DMS53 (cell line): ENCODE data around the gene SPTLC3.

Experiments
- DNase-seq: peaks from one replicate; lab custom pipeline; 2025; lab: John Stamatoyannopoulos, UW

The SPTLC3 gene

DNA sequence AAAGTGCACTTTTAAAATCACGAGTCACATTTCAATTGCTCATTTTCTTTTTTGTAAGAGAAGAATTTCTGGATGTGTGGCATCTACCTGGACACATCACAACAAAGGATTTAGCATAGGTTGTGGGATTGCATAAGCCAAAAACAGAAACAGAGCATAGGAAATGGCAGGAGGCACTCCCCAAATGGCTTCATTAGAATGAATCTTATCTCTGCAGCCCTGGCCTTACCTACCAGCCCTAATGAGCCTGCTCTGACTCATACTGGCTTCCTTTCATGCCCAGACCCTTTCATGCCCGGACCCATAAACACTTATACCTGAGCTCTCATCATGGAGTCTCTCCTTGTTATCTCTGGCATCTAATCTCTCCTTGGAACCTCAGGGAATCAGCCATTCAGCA, 23.9 kb upstream of the SPTLC3 start:
- no peak for DNase-seq

DNA sequence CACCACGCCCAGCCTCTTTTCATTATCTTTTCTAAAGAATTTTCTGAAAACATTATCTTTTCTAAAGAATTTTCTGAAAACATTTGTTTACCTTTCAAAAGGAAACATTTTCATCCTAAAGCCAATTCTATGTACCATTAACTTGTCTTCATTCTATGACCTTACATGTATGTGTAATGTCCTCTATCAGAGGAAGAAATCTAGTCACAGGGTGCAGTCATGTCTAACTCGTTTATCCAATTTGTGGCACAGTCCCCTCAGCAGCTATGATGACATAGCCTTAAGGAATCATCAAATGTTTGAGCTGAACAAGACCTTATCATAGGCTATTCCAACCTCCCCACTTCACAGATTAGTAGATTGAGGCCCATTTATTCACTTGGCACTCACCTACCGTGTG, 21.5 kb upstream of the SPTLC3 start:
- DNase-seq = no peak

DNA sequence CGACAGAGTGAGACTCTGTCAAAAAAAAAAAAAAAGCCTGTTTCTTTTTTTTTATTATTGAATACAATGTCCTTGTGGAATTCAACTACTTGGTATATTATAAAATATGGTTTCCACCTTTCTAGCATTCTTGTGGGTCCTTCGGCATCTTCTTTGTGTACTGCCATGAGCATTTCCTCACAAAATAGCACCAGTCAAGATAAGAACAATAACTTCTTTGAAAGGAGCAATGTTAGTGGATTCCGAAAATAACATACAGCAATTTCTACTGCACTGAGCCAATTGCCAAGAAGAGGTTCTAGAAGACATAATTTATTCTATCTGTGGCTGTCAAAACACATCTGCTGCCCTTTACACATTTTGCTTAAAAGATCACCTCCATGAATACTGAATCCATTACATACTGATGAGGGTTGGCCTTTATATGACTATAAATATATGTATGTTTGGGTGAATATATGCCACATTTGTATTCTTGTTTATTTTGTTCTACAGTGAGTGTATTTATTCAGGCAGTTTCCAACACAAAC, 19.1 kb upstream of the SPTLC3 start:
- no peak for DNase-seq

DNA sequence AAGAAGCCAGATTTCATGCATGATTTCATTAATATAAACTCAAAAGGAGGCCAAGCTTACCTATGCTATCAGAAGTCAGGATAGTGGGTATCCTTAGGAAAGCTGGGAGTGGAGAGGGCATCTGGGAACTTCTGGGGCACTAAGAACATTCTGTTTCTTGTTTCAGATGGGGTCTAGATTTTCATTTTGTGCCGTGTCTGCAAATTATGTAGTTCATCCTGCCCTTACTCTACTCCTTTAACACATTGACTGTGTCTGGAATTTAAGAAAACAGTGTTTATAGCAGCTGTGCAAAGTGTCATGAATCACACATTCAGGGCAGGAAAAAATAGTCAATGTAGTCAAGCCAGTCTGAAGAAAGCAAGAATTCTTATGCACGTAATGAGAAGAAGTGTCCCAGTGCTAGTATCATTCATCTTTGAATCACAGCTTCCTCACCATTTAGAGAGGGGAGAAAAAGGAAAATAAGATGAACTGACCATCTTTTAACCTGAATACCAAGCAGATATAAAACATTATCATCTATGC, 11.6 kb upstream of the SPTLC3 start:
- DNase-seq = no peak

DNA sequence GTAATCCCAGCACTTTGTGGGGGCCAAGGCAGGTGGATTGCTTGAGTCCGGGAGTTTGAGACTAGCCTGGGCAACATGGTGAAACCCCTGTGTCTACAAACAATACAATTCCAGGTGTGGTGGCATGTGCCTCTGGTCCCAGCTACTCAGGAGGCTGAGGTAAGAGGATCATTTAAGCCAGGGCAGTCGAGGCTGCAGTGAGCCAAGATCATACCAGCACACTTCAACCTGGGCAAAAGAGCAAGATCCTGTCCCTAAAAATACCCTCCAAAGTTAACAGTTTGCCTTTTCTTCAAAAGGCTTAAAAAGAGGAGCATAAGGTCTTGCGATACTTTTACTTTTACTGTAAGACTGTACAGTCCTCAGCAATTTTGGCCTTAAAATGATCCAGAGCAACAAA, 10.7 kb upstream of the SPTLC3 start:
- no peak for DNase-seq

DNA sequence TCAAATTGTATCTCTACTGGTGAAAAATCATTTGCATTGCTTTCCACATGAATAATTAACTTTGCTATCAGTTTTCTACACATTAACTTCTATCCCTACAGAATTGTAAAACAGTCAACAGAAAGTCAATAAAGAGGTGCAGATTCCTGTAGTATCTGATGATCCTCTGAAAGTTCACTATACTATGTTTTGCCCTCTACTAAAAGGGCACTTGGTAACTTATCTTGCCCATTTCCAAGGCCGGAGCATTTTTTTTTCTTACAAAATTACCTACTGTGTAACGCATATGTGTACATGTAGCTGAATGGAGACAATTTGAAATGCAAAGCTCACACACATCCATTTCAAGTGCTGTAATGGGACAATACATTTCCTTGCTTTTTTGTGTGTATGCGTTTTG, 9.6 kb upstream of the SPTLC3 start:
- no peak for DNase-seq

DNA sequence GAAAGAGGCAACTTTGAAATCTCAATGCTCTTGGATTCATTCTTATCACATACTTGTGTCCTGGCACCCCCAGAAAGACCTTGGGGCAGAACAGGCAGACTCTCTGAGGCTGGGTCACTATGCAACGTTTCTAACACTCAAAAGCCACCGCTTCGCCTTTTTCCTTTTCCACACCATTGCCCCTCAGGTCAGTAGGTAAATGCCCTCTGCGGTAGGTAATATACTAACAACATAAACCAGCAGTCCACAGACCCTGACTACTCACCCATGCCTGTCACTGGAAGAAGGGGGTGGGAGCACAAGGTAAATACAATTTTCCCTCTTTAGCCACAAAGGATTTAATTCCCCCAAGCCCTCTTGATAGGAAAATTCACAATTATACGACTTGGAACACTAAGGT, 6.5 kb upstream of the SPTLC3 start:
- no peak for DNase-seq

DNA sequence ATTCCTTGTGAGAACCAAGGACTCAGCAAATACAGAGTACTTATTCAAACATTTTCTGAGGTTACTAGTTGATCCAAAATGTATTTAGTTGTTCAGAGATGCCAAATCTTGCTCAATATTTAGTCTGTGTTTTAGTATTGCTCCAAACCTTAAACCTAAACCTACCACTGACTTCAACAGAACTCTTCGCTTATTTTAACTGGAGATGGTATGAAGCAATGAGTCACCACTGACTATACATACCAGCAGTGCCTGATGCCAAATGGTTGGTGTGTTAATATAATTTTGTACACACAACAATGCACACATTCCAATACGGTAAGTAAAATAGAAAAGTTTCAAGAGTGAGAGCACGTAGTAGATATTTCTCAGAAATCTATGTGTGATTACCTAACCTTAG, 1.9 kb upstream of the SPTLC3 start:
- DNase-seq = no peak

DNA sequence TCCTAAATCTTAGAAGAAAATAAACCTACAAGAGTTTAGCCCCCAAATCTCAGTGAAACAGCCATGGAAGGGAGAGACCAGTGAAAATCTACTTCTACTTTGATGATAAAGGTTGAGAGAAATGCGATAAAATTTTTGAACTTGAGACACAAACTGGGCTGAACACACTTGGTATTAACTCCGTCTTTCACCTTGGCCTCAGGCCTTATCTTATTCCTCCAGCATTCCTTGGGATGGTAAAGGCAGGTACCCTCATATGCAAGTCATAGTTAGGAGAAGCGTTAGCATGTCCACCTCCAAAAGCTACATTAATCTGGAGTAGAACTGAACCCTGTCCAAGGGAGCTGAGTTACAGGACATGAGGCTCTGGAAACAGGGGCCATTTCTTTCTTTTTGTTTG, 1.2 kb upstream of the SPTLC3 start:
- DNase-seq = no peak

DNA sequence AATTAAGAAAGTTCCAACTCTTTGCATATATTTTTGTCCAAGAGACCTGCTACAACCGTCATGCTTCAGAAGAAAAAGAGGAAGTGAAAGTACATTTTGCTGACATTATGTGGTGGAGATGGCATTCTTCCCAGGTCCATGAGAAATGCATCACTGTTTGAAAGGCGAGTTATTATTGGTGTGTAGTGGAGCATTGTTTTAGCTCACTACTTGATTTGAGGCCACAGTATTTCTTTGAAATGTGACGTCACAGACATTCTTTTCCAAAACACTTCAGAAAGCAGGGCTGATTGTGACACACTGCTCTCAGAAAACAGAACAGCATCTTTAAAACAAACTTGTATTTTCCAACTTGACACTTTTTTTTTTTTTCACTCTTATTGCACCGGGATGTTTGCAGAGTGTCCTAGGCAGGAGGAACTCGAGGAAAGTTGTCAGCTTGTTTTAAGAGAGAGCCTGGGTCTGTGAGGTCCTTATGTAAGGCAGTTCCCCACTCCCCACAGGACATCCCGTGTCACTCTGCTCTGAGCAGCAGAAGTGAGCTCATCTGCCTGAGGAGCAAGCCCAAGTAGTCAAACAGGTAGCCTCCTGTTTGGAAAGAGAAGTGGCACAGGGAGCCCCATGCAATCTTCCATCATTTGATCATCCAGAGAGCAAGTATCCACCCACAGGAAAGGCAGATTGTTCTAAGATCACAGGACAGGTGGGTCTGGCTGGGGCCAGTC, 1.1 kb downstream of the SPTLC3 start:
- peak; percentile 43 for DNase-seq

DNA sequence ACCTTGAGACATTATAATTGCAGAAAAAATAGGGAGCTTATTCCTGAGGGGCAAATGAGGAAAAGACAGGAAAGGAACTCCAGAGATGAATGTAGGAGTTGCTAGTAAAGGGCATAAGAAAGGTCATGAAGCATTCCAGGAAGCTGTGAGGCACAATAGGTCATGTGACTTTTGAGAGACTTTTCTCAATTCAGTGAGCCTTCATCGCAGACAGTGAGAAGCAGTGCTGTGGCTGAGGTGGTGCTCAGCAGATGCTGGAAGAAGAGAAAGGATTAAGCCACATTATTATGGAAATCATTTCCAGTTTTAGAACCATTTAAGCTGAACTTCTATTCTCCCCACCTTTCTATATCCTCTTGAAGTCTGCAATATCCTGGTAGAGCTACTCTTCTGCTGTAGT, 4.1 kb downstream of the SPTLC3 start:
- no peak for DNase-seq

DNA sequence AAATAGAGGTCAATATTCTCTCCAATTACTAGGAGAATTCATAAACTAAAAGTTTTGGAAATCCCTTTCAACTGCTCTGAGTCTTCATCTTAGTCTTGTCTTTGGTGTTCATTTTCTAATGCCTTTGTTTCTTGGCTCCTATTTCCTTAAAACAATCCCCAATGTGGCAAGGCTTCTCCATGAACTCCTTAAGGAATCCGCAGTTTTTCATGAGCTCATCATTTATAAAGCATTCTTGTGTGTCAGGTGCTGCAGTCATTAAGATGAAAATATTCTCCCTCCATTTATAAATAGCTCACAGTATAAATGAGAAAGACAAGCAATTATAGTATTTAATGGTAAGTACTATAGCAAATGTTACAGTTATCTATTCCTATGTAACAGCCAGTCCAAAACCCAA, 4.6 kb downstream of the SPTLC3 start:
- no peak for DNase-seq

DNA sequence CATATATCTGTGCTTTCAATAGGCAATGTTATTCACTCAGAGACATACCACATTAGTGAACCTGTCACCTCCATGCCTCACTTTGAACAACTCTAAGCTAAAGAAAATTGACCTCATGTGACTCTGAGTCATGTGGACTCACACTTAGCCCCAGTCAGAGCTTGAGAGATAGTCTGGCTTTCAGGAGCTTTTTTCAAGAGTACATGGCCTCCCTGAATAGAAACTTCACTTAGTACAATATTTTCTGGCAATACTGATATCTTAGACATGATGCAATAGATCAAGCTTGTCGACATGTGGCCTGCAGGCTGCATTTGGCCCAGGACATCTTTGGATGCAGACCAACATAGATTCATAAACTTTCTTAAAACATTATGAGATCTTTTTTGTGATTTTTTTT, 8.5 kb downstream of the SPTLC3 start:
- DNase-seq = no peak

DNA sequence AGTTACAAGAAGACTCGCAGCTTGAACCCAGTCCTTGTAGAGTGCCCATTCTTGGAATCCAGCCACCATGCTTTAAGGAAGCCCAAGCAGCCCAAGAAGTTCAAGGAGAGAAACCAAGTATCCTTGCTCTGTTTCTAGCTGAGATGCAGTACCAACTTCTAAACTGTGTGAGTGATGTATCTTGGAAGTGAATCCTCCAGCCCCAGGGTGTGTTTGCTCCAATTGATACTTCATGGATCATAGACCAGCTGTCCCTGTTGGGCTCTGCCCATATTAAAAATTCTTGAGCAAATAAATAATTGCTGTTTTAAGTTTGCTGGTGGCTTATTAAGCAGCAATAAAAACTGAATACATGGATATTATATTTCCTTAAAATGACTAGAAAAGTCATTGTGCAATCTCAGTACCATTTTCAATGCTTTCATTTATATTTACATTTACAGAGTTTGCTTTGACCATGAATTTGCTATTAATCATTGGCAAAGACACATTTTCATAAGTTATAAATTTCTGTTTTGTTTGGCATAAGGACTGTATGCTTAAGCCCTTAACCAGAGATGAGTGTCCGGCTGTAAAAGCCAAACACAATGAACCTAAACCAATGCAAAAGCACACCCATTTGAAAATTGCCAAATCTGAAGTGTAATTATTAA, 9.2 kb downstream of the SPTLC3 start:
- DNase-seq = no peak

DNA sequence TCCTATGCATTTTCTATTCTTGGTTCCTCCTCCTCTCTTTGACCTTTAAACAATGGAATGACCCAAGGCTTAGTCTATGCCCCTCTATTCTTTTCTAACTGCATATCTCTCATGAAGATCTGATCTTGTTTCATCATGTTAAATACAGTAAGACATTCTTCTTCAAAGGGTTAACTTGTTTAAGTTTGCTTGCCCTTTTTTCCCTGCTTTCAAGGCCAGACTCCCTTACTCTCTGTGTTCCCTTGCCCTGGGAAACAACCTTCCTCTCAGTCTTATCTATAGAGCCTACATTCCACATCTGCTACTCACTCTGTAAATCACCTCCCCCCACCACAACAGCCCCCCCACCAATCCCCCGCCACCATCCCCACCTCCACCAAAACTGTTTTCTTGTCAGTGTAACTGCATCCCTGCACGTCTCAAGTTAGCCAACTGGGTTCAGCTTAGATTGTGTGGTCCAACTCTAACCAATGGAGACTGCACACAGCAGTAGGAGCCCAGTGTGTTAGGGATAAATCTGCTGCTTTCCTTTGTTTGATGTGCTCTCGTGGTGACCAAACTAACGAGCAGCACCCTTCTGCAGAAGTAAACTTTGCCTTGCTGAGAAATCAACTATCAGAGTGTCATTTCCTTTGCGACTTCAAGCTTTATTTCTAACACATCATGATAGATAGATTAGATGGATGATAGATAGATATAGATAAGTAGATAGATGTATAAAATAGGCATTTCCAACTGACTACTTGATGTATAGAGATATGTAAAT, 12.6 kb downstream of the SPTLC3 start:
- peak; percentile 4 for DNase-seq

DNA sequence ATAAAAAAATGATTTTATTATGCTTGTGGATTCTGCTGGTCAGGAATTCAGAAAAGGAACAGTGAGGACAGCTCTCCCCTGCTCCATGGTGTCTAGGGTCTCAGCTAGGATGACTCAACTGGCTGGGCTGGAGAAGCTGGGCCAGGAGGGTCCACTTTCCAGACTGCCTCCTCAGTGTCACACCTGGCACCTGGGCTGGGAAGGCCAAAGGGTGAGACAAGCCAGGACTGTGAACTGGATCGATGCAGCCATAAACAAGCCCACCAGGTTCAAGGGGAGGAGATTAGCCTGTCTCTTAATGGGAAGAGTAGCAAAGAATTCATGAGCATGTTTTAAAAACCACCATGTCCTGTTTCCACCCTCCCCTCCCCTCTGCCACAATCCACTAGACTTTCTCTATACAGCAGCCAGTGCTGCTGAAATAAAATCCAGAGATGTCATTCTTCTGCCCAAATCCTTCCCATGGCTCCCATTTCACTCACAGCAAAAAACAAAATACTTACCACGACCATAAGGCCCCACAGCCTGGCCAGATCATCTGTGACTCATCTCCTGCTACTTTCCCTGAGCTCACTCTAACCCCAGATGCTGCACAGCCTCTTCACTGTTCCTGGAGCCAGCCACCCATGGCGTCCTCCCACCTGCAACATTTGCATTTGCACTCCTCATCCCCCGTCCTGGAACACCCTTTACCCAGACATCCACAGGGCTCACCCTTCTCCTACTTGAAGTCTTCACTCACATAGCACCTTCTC, 13.8 kb downstream of the SPTLC3 start:
- peak; percentile 66 for DNase-seq

DNA sequence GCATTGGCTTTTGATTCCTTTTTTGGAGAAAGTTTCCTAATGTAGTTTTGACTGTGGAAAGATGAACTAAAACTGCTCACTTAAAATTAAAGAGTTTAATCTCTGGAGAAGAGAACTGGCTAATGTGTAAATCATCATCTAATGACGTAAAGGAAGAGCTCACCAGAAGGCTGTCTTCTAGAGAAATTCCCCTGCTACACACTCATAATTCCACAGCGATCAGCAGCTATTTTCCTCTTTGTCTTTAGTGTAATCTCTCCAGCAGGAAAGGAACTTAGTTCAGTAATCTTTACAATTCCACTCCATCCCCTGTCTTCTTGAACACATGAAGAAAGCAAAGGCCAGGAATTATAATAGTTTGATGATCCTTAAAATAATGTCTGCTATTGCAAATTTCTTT, 15.8 kb downstream of the SPTLC3 start:
- DNase-seq = no peak

DNA sequence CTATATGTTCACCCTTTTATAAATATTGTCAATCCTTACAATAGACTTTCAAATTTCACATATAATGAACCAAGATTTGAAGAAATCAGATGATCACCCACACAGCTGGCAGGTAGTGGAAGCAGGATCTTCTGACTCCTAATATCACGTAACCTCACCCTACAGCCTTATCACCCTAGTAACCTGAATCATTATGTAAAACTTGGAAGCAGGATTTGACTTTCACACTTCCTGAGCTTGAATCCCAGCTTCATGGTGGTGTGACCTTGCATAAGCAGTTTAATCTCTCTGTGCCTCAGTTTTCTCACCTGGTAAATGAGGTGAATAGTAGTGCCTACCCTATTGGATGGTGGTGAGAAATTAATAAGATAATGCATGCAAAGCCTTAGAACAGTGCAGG, 16.4 kb downstream of the SPTLC3 start:
- DNase-seq = no peak

DNA sequence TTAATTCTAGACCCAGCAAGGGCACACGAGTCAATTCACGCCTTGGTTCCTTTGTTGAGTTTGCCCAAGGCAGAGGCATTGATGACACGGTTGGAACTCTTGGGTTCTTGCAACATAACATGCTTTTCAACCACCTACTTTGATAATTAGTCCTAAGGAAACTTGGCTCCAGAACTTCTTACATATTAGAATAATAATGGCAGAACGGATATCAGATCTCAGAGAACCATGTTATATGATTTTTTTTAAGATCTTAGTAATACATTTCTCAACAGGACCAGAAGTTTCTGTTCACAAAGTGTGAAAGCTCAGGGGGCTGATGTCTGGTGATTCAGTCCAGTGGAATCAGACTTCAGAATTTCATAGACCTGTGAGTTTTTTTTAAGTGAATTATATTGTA, 19.2 kb downstream of the SPTLC3 start:
- no peak for DNase-seq

DNA sequence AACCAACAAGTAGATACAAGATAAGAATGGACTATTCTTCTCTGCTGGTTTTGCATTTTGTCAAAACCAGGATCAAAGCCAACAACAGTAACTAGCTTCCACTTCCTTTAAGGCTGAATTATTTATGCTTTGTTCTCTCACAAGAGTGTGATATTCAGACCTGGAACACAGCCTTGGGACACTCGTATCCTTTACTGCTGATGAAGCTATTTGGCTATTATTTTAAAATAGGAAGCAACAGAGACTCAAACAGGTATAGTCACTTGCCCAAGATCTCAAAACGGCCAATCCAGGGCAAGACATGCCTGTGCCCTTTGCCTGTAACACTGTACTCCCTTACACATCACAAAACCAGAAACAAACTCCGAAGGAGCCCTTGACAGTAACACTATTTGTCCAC, 19.9 kb downstream of the SPTLC3 start:
- DNase-seq = no peak

DNA sequence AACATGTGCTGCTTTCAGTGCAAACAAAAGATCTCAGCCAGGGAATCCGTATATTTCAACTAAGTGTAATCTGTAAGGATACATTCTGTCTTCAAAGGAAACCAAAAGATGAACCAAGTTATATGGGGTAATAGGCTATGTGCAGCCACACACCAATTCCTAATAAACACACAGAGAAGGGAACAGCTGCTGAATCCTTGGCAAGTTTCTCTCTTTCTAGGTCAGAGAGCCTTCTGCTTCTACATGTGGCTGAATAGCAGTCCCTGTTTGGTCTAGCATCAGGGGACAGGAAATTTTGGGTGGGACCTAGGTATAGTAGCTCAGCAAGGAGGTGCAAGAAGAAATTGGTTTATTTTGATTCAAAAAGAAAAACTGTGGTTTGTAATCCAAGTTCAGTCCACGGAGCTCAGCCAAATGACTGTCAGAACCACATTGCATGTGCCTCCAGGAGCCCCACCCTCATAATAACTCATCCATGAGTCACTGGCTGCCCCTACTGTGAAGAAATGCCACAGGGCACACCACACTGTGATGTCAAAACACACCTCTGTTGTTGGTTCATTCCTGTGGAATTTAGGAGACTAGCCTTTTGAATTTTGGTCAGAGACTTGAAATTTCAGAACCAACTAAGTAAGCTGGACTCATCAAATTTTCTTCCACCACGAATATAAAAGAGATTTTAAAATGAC, 21.1 kb downstream of the SPTLC3 start:
- DNase-seq = peak; percentile 5
